ENCODE results near the gene SULT1A1. TPM values are rescaled to one million over a fixed set of nuclear protein-coding genes. Genes with fewer than 3 reads are reported as not detected.

SULT1A1 gene
- total and polyA plus RNA-seq, 2 experiments from 2014 or later: not detected

- no peak overlapping the region for H3K27ac ChIP-seq
- in situ Hi-C loops (cut with MboI): no loop called here
- no peaks in the 10 kb centered on the region for H3K9me2 ChIP-seq (ENCODE audit: insufficient read depth)
Observed at GRCh38 chr16:28556914-28557320, 52.9 kb downstream of the SULT1A1 start.

GRCh38 chr16:28555561-28555960 lies 54.3 kb downstream of the SULT1A1 start:
- H3K4me1 ChIP-seq (ENCODE audit: insufficient read depth): peaks cover 7% of the 10 kb centered on the region; the same call in 1 of the 2 replicates
- DNase-seq: no peak
- H3K27ac ChIP-seq: no peak overlapping the region
- no peaks in the 10 kb centered on the region for H3K9me2 ChIP-seq (ENCODE audit: insufficient read depth)
- no peak overlapping the region for H3K9ac ChIP-seq
- H3F3A ChIP-seq (ENCODE audit: insufficient read depth): no peaks in the 10 kb centered on the region
- no peak overlapping the region for H2AFZ ChIP-seq
- no peak overlapping the region for H3K4me2 ChIP-seq (ENCODE audit: unreplicated experiment)
- TF ChIP-seq EZH2 (IDR thresholded peaks at IDR 0.05; ENCODE audit: insufficient read depth, poor library complexity, severe bottlenecking) (no peak), EZH2phosphoT487 (IDR thresholded peaks at IDR 0.05; ENCODE audit: insufficient read depth, low read depth) (no peak)
- H3K27me3 ChIP-seq (replicated peaks; ENCODE audit: insufficient read depth): no peaks in the 10 kb centered on the region
- no peaks in the 10 kb centered on the region for H4K20me1 ChIP-seq (ENCODE audit: insufficient read depth)
- H3K36me3 ChIP-seq (ENCODE audit: low read depth): 0 out of 2 replicates have a peak, but pooled peaks cover 4% of the 10 kb centered on the region
- in situ Hi-C loops (cut with MboI): no loop called here
- peaks cover 7% of the 10 kb centered on the region; the same call in 1 of the 2 replicates for H3K79me2 ChIP-seq (ENCODE audit: insufficient read depth)
- H3K4me3 ChIP-seq: no peak overlapping the region
- H3K9me3 ChIP-seq (ENCODE audit: low read depth): no peaks in the 10 kb centered on the region
- WGBS, 2 experiments (ENCODE audit: low coverage in 1 of 2, low lambda C conversion rate in 2 of 2, missing lambda C conversion rate in 2 of 2): 80 to 82% methylated on average over 2 of the region's 2 CpGs

More at GRCh38 chr16:28556914-28557320, 52.9 kb downstream of the SULT1A1 start:
- 99 to 100% methylated on average over 2 of the region's 2 CpGs for WGBS, 2 experiments (ENCODE audit: low coverage in 1 of 2, low lambda C conversion rate in 2 of 2, missing lambda C conversion rate in 2 of 2)
- DNase-seq: no peak
- H3K4me1 ChIP-seq (ENCODE audit: insufficient read depth): peaks cover 7% of the 10 kb centered on the region; the same call in 1 of the 2 replicates
- no peak overlapping the region for H3K4me2 ChIP-seq (ENCODE audit: unreplicated experiment)
- no peak overlapping the region for H3K4me3 ChIP-seq
- H4K20me1 ChIP-seq (ENCODE audit: insufficient read depth): no peaks in the 10 kb centered on the region
- no peaks in the 10 kb centered on the region for H3K9me3 ChIP-seq (ENCODE audit: low read depth)
- H3K36me3 ChIP-seq (ENCODE audit: low read depth): 0 out of 2 replicates have a peak, but pooled peaks cover 4% of the 10 kb centered on the region
- H3K79me2 ChIP-seq (ENCODE audit: insufficient read depth): peaks cover 7% of the 10 kb centered on the region; the same call in 1 of the 2 replicates
- H3K27me3 ChIP-seq (replicated peaks; ENCODE audit: insufficient read depth): no peaks in the 10 kb centered on the region
- H2AFZ ChIP-seq: no peak overlapping the region
- TF ChIP-seq EZH2 (IDR thresholded peaks at IDR 0.05; ENCODE audit: insufficient read depth, poor library complexity, severe bottlenecking): no peak
- TF ChIP-seq EZH2phosphoT487 (IDR thresholded peaks at IDR 0.05; ENCODE audit: insufficient read depth, low read depth): no peak
- H3K9ac ChIP-seq: no peak overlapping the region
- H3F3A ChIP-seq (ENCODE audit: insufficient read depth): no peaks in the 10 kb centered on the region

Other genes starting within 250 kb of the SULT1A1 start
- 0.32 TPM in 1 of 2 replicates, not detected in the other for gene NPIPB6, start 246.5 kb downstream of the SULT1A1 start, total RNA-seq (2014; rRNA removed; shearing (Covaris generic))
- gene NPIPB6, start 246.5 kb downstream of the SULT1A1 start, polyA plus RNA-seq (2016; fragmentation: Nextera tagmentation; extraction: Ambion mirVana): 0.25 and 0.48 TPM in 2 replicates
- 58.7 and 85.1 TPM in 2 replicates for gene EIF3CL, start 206.2 kb downstream of the SULT1A1 start, total RNA-seq (2014; rRNA removed; shearing (Covaris generic))
- gene EIF3CL, start 206.2 kb downstream of the SULT1A1 start, polyA plus RNA-seq (2016; fragmentation: Nextera tagmentation; extraction: Ambion mirVana): 1.4 and 1.5 TPM in 2 replicates
- not detected in 2 replicates for gene NPIPB7, start 137.7 kb downstream of the SULT1A1 start, total RNA-seq (2014; rRNA removed; shearing (Covaris generic))
- not detected in 2 replicates for gene NPIPB7, start 137.7 kb downstream of the SULT1A1 start, polyA plus RNA-seq (2016; fragmentation: Nextera tagmentation; extraction: Ambion mirVana)
- gene CLN3, start 118.0 kb downstream of the SULT1A1 start, total RNA-seq (2014; rRNA removed; shearing (Covaris generic)): 10.4 and 15.8 TPM in 2 replicates
- 21.1 and 21.3 TPM in 2 replicates for gene CLN3, start 118.0 kb downstream of the SULT1A1 start, polyA plus RNA-seq (2016; fragmentation: Nextera tagmentation; extraction: Ambion mirVana)
- not detected in 2 replicates for gene APOBR, start 115.4 kb downstream of the SULT1A1 start, total RNA-seq (2014; rRNA removed; shearing (Covaris generic))
- gene APOBR, start 115.4 kb downstream of the SULT1A1 start, polyA plus RNA-seq (2016; fragmentation: Nextera tagmentation; extraction: Ambion mirVana): not detected in 2 replicates
- gene IL27, start 103.2 kb downstream of the SULT1A1 start, total RNA-seq (2014; rRNA removed; shearing (Covaris generic)): not detected in 2 replicates
- not detected in 2 replicates for gene IL27, start 103.2 kb downstream of the SULT1A1 start, polyA plus RNA-seq (2016; fragmentation: Nextera tagmentation; extraction: Ambion mirVana)
- gene NUPR1, start 71.1 kb downstream of the SULT1A1 start, total RNA-seq (2014; rRNA removed; shearing (Covaris generic)): 22.3 and 54.8 TPM in 2 replicates
- gene NUPR1, start 71.1 kb downstream of the SULT1A1 start, polyA plus RNA-seq (2016; fragmentation: Nextera tagmentation; extraction: Ambion mirVana): 321 and 334 TPM in 2 replicates
- 5.7 and 6.3 TPM in 2 replicates for gene SGF29, start 56.1 kb downstream of the SULT1A1 start, total RNA-seq (2014; rRNA removed; shearing (Covaris generic))
- 8.9 and 9.9 TPM in 2 replicates for gene SGF29, start 56.1 kb downstream of the SULT1A1 start, polyA plus RNA-seq (2016; fragmentation: Nextera tagmentation; extraction: Ambion mirVana)
- not detected in 2 replicates for gene SULT1A2, start 13.0 kb downstream of the SULT1A1 start, total RNA-seq (2014; rRNA removed; shearing (Covaris generic))
- not detected in 2 replicates for gene SULT1A2, start 13.0 kb downstream of the SULT1A1 start, polyA plus RNA-seq (2016; fragmentation: Nextera tagmentation; extraction: Ambion mirVana)
- not detected in 2 replicates for gene NPIPB8, start 28.0 kb upstream of the SULT1A1 start, total RNA-seq (2014; rRNA removed; shearing (Covaris generic))
- not detected in 2 replicates for gene NPIPB8, start 28.0 kb upstream of the SULT1A1 start, polyA plus RNA-seq (2016; fragmentation: Nextera tagmentation; extraction: Ambion mirVana)
- 105 and 108 TPM in 2 replicates for gene EIF3C, start 101.4 kb upstream of the SULT1A1 start, total RNA-seq (2014; rRNA removed; shearing (Covaris generic))
- gene EIF3C, start 101.4 kb upstream of the SULT1A1 start, polyA plus RNA-seq (2016; fragmentation: Nextera tagmentation; extraction: Ambion mirVana): 515 and 533 TPM in 2 replicates
- gene NPIPB9, start 141.7 kb upstream of the SULT1A1 start, total RNA-seq (2014; rRNA removed; shearing (Covaris generic)): 0.38 TPM in 1 of 2 replicates, not detected in the other
- not detected in 2 replicates for gene NPIPB9, start 141.7 kb upstream of the SULT1A1 start, polyA plus RNA-seq (2016; fragmentation: Nextera tagmentation; extraction: Ambion mirVana)
- 37.2 and 43.1 TPM in 2 replicates for gene ATXN2L, start 213.0 kb upstream of the SULT1A1 start, total RNA-seq (2014; rRNA removed; shearing (Covaris generic))
- gene ATXN2L, start 213.0 kb upstream of the SULT1A1 start, polyA plus RNA-seq (2016; fragmentation: Nextera tagmentation; extraction: Ambion mirVana): 50.7 and 53.1 TPM in 2 replicates
- gene TUFM, start 236.3 kb upstream of the SULT1A1 start, total RNA-seq (2014; rRNA removed; shearing (Covaris generic)): 95.2 and 107 TPM in 2 replicates
- 141 and 148 TPM in 2 replicates for gene TUFM, start 236.3 kb upstream of the SULT1A1 start, polyA plus RNA-seq (2016; fragmentation: Nextera tagmentation; extraction: Ambion mirVana)